Hepatic stellate cell (primary cell): ENCODE data around the gene MED27.

Experiments
- DNase-seq: peaks from one replicate; pipeline ENCODE4 v3.0.0; 2011; ENCODE audit warnings: low spot score

MED27 gene

GRCh38 chr9:131810351-131811170 is 269.1 kb downstream of the MED27 start:
- no peak for DNase-seq
